B cell (primary cell): ENCODE results near the gene PLCG1. TPM values are rescaled to one million over a fixed set of nuclear protein-coding genes. Genes with fewer than 3 reads are reported as not detected.
A peak's percentile ranks its signal among the peaks of the same experiment; 100 is the strongest.

Experiments
- ATAC-seq: fragments of 200-7000 bp; cut with Tn5 transposase; one replicate; pipeline ENCODE4 v1.10.0; 2021; ENCODE audit warnings: low read depth, mild to moderate bottlenecking, moderate number of reproducible peaks, moderate library complexity
- CTCF ChIA-PET: fragments of 350-600 bp; sonication (Branson Sonifier 250); formaldehyde crosslinking; loops from one replicate; lab custom pipeline; 2021; ENCODE audit warnings: antibody characterized with exemption, inconsistent platforms; lab: Charles Lee
- POLR2A ChIA-PET: fragments of 350-600 bp; sonication (Branson Sonifier 250); formaldehyde crosslinking; loops from one replicate; lab custom pipeline; 2021; ENCODE audit warnings: antibody characterized with exemption; lab: Charles Lee
- DNase-seq: peaks from one replicate; pipeline ENCODE4 v3.0.0; 2013
- H2AFZ ChIP-seq: 2 replicates; pipeline ENCODE4 v1.6.1; 2012; ENCODE audit warnings: mild to moderate bottlenecking, low read depth, low read length; ENCODE audit not compliant: insufficient read depth, poor library complexity, severe bottlenecking
- H3K27ac ChIP-seq, 2 donors: 1 replicate in 1 of 2; 2 replicates in 1 of 2; pipeline ENCODE4 v1.5.1; 2012 to 2013; ENCODE audit warnings: low read length in 2 of 2, mild to moderate bottlenecking in 2 of 2, moderate library complexity in 1 of 2
- H3K27me3 ChIP-seq, 4 experiments: fragments of 200-600 bp in 1 of 4; sonication (generic) in 1 of 4; replicated peaks in 1 of 4; 1 replicate in 2 of 4; 2 replicates in 2 of 4; pipeline versions ENCODE4 v1.6.1 to v1.7.0; 2013 to 2016; ENCODE audit warnings: low read length in 3 of 4, mild to moderate bottlenecking in 2 of 4, mixed read lengths in 1 of 4, moderate library complexity in 1 of 4; ENCODE audit not compliant: insufficient read depth in 4 of 4, control insufficient read depth in 3 of 4; ENCODE audit errors: control extremely low read depth in 1 of 4
- H3K36me3 ChIP-seq, 2 experiments: replicated peaks in 1 of 2; 1 replicate in 1 of 2; 2 replicates in 1 of 2; pipeline versions ENCODE4 v1.6.1 to v1.7.1; 2013; ENCODE audit warnings: low read length in 1 of 2; ENCODE audit not compliant: insufficient read depth in 2 of 2, control insufficient read depth in 1 of 2; ENCODE audit errors: control extremely low read depth in 1 of 2, extremely low read depth in 1 of 2
- H3K4me1 ChIP-seq, 2 donors: fragments of 200-600 bp in 1 of 2; sonication (generic) in 1 of 2; 1 replicate in 1 of 2; 2 replicates in 1 of 2; pipeline versions ENCODE4 v1.5.1 to v1.6.1; 2013 to 2017; ENCODE audit warnings: low read length in 2 of 2; ENCODE audit not compliant: control insufficient read depth in 2 of 2, insufficient read depth in 2 of 2
- H3K4me2 ChIP-seq: replicated peaks from 2 replicates; pipeline ENCODE3; 2012; ENCODE audit warnings: mild to moderate bottlenecking, low read depth, low read length; ENCODE audit not compliant: poor library complexity, severe bottlenecking
- H3K4me3 ChIP-seq, 5 experiments: fragments of 200-600 bp in 1 of 5; sonication (generic) in 1 of 5; 1 replicate in 3 of 5; 2 replicates in 2 of 5; pipeline versions ENCODE4 v1.5.1 to v1.7.0; 2011 to 2016; ENCODE audit warnings: low read length in 4 of 5, mild to moderate bottlenecking in 4 of 5, low read depth in 2 of 5, control low read depth in 1 of 5, moderate library complexity in 1 of 5; ENCODE audit not compliant: insufficient read depth in 1 of 5; ENCODE audit errors: control extremely low read depth in 1 of 5, extremely low read depth in 1 of 5
- H3K79me2 ChIP-seq: fragments of 200-600 bp; sonication (generic); one replicate; pipeline ENCODE4 v1.6.0; 2016; ENCODE audit warnings: low read length; ENCODE audit not compliant: control insufficient read depth, insufficient read depth
- H3K9ac ChIP-seq: fragments of 200-600 bp; sonication (generic); 2 replicates; pipeline ENCODE4 v1.6.1; 2017; ENCODE audit warnings: mild to moderate bottlenecking, low read length, moderate library complexity
- H3K9me3 ChIP-seq, 3 donors: one replicate each; pipeline versions ENCODE4 v1.6.1 to v1.7.1; 2013; ENCODE audit warnings: low read length in 2 of 3; ENCODE audit not compliant: control insufficient read depth in 2 of 3, insufficient read depth in 1 of 3; ENCODE audit errors: control extremely low read depth in 1 of 3
- H4K20me1 ChIP-seq: 2 replicates; pipeline ENCODE4 v1.6.0; 2012; ENCODE audit warnings: mild to moderate bottlenecking, low read length; ENCODE audit not compliant: insufficient read depth, control insufficient read depth, poor library complexity, severe bottlenecking
- H3K27ac Mint-ChIP-seq: one replicate; pipeline ENCODE4 v1.8.0; 2021; ENCODE audit warnings: mixed read lengths
- H3K27me3 Mint-ChIP-seq: one replicate; pipeline ENCODE4 v1.8.0; 2021; ENCODE audit warnings: mixed read lengths
- H3K4me1 Mint-ChIP-seq: one replicate; pipeline ENCODE4 v1.8.0; 2021; ENCODE audit warnings: mixed read lengths
- H3K4me3 Mint-ChIP-seq: one replicate; pipeline ENCODE4 v1.8.0; 2021; ENCODE audit warnings: mixed read lengths
- H3K9me3 Mint-ChIP-seq: one replicate; pipeline ENCODE4 v1.8.0; 2022; ENCODE audit warnings: mixed read lengths; ENCODE audit not compliant: insufficient read depth
- EZH2 ChIP-seq: IDR thresholded peaks from 2 replicates; pipeline ENCODE4 v1.6.1; 2012; ENCODE audit warnings: borderline replicate concordance, low read depth, mild to moderate bottlenecking, moderate library complexity, low read length; ENCODE audit not compliant: insufficient read depth, poor library complexity, severe bottlenecking
- WGBS: methylation state at CpG from one replicate; pipeline ENCODE4 v1.1.5; 2013; ENCODE audit warnings: missing lambda C conversion rate; ENCODE audit not compliant: insufficient coverage; 5-methylcytosine and 5-hydroxymethylcytosine counted together
- intact Hi-C: fragments of 100-400 bp; cut with micrococcal nuclease; formaldehyde crosslinking; loops from one replicate; pipeline ENCODE4 v1.10.0; 2022
- polyA plus RNA-seq: library from polyadenylated mRNA; depleted of rRNA; stranded (reverse); fragments of >200 nt; gene quantifications from 2 replicates; pipeline ENCODE4 v1.2.3, GENCODE V29; 2012
- total RNA-seq, 2 donors: library from RNA; stranded (reverse); fragments of 120-200 nt in 1 of 2; gene quantifications; 1 replicate in 1 of 2; 2 replicates in 1 of 2; pipeline versions ENCODE4 v1.2.3 to v1.2.4, GENCODE V29; 2013 to 2022
- TF ChIP-seq, protein P1 (sequence below): fragments of 200-600 bp; IDR thresholded peaks from one replicate; pipeline ENCODE4 v1.8.0; 2022; ENCODE audit warnings: antibody characterized with exemption, mild to moderate bottlenecking

PLCG1 gene
- total and polyA plus RNA-seq, 2 donors (not counting 1 experiment from before 2014, with no cell fraction given) = 98.7 to 101 TPM

DNA sequence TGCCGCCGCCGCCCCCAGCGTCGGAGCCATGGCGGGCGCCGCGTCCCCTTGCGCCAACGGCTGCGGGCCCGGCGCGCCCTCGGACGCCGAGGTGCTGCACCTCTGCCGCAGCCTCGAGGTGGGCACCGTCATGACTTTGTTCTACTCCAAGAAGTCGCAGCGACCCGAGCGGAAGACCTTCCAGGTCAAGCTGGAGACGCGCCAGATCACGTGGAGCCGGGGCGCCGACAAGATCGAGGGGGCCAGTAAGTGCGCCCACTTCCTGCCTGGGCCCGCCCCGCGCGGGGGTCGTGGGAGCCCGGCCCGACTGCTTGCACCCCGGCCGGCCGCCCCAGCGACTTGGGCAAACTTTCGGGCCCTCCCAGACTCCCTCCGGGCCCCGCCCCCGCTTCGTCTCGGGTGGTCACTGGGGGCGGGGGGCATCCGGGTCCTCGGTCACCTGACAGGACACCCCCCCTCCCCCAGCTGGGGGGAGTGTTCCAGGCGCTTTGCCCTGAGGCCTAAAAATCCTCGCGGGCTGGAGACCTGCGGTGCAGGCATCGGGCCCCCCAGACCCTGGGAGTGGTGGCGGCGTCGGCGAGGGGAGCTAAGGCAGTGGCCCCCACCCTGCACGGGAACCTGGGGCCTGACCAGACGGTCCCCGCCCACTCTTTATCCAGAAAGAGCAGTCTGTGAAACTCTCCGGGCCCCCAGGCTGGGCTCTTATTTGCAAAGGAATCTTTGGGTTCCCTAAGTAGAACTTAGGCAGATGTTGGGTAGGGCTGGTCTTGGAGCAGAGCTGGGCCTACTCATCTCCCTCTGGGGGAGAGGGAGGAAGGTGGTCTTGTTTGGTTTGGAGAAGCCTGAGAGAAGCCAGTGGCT, 501 bp downstream of the PLCG1 start:
- Histone ChIP-seq H3K27me3 (no peaks in the 10 kb centered on the region), H2AFZ (peak overlapping the region; percentile 91), H3K4me1 (peaks cover 50 to 71% of the 10 kb centered on the region in 2 donors), H3K4me2 (peak overlapping the region; percentile 92), H4K20me1 (peaks cover 9% of the 10 kb centered on the region), H3K27ac (peak overlapping the region; percentile 45 to 73), H3K9ac (peak overlapping the region; percentile 72), H3K4me3 (peak overlapping the region in 4 of 5 experiments; percentile 47 to 83 (median 76)), H3K36me3 (no peaks in the 10 kb centered on the region), H3K79me2 (peaks cover 43% of the 10 kb centered on the region), H3K9me3 (no peaks in the 10 kb centered on the region)
- H3K9me3 Mint-ChIP-seq = no peaks in the 10 kb centered on the region
- POLR2A ChIA-PET = interaction anchor here (0.6 to 1.9 kb wide), 3 partner anchors 12 to 28 kb away, joined by 3 to 8 read pairs (median 4); no protein-coding TSS in a partner anchor
- DNase-seq (no peak), ATAC-seq (peak; percentile 1)
- CTCF ChIA-PET = interaction anchor here (1.2 to 10.0 kb wide), 5 partner anchors 8 to 206 kb away, joined by 3 to 122 read pairs (median 7); partner anchors contain the start of gene LPIN3
- peak overlapping the region; percentile 85 for H3K27ac Mint-ChIP-seq
- 3% methylated on average over 60 of the region's 66 CpGs for WGBS
- H3K4me1 Mint-ChIP-seq = peaks cover 75% of the 10 kb centered on the region
- TF ChIP-seq, protein P1, sequence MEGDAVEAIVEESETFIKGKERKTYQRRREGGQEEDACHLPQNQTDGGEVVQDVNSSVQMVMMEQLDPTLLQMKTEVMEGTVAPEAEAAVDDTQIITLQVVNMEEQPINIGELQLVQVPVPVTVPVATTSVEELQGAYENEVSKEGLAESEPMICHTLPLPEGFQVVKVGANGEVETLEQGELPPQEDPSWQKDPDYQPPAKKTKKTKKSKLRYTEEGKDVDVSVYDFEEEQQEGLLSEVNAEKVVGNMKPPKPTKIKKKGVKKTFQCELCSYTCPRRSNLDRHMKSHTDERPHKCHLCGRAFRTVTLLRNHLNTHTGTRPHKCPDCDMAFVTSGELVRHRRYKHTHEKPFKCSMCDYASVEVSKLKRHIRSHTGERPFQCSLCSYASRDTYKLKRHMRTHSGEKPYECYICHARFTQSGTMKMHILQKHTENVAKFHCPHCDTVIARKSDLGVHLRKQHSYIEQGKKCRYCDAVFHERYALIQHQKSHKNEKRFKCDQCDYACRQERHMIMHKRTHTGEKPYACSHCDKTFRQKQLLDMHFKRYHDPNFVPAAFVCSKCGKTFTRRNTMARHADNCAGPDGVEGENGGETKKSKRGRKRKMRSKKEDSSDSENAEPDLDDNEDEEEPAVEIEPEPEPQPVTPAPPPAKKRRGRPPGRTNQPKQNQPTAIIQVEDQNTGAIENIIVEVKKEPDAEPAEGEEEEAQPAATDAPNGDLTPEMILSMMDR = no peak
- TF ChIP-seq EZH2 = no peak
- H3K27me3 Mint-ChIP-seq = no peaks in the 10 kb centered on the region
- H3K4me3 Mint-ChIP-seq = peak overlapping the region; percentile 83
- intact Hi-C loops = loop anchor here (1.0 to 5.0 kb wide), 7 partner anchors 19 to 554 kb away; partner anchors contain the start of genes CHD6, TOP1 and ZHX3
